ENCODE results near the gene TTC31.

DNA sequence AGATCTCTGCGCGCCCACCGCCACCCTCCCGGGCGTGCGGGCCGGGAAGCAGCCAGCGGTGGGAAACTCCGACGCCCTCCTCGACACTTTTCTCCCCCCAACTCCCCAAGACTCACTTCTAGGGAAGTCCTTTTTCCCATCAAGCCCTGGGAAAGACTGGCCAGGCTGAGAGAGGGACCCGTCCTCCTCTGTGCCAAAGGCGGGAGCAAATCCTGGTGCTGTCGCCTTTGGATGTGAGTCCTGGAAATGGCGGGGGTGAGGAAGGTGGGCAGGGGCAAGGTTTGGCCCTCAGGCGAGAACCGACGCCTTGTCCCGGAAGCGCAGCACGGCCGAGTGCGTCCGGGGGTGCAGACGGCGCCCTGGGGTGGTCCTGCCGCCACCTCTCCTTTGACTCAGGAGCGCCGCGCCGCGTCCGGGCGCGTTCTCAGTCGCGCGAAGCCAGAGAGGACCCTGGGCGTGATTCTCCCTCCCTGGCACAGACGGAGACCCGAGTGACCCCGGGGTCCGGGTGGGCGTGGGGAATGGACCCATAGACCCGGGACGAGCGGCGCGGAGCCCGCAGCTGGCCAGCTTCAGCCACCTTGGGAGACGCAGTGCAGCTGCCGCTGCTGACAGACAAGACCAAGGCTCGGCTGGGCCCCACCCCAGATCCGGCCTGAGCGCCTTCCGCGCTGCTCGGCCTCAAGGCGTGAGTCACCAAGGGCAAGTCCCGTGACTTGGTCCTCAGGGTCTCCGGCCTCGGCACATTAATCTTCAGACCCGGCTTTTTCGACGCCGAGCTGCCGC lies 20.0 kb downstream of the TTC31 start:
- TF ChIP-seq, protein P1, sequence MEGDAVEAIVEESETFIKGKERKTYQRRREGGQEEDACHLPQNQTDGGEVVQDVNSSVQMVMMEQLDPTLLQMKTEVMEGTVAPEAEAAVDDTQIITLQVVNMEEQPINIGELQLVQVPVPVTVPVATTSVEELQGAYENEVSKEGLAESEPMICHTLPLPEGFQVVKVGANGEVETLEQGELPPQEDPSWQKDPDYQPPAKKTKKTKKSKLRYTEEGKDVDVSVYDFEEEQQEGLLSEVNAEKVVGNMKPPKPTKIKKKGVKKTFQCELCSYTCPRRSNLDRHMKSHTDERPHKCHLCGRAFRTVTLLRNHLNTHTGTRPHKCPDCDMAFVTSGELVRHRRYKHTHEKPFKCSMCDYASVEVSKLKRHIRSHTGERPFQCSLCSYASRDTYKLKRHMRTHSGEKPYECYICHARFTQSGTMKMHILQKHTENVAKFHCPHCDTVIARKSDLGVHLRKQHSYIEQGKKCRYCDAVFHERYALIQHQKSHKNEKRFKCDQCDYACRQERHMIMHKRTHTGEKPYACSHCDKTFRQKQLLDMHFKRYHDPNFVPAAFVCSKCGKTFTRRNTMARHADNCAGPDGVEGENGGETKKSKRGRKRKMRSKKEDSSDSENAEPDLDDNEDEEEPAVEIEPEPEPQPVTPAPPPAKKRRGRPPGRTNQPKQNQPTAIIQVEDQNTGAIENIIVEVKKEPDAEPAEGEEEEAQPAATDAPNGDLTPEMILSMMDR (IDR thresholded peaks at IDR 0.05) = no peak
- peak in 2 of 3 donors; percentile 41 to 56 for TF ChIP-seq POLR2AphosphoS5 (IDR thresholded peaks at IDR 0.05)
- TF ChIP-seq POLR2A (IDR thresholded peaks at IDR 0.05) = no peak
